ENCODE data around the gene OCLN. TPM values are rescaled to one million over a fixed set of nuclear protein-coding genes. Genes with fewer than 3 reads are reported as not detected.

OCLN gene
- total RNA-seq, 1 experiment from 2014 or later: 56.7 TPM

GRCh38 chr5:69509212-69509611 lies 16.6 kb downstream of the OCLN start:
- ATAC-seq: no peak

More at GRCh38 chr5:69509212-69509611, 16.6 kb downstream of the OCLN start:
- TF ChIP-seq ELF1 (IDR thresholded peaks at IDR 0.05; ENCODE audit: borderline replicate concordance, low read depth): no peak
- TF ChIP-seq EZH2phosphoT487 (IDR thresholded peaks at IDR 0.05; ENCODE audit: borderline replicate concordance): no peak
- TF ChIP-seq POLR2AphosphoS5 (IDR thresholded peaks at IDR 0.05; ENCODE audit: low read depth, low read length): no peak
- no peak for TF ChIP-seq SIN3A (IDR thresholded peaks at IDR 0.05; ENCODE audit: low read depth)
- no peak for TF ChIP-seq FOSL1 (IDR thresholded peaks at IDR 0.05; ENCODE audit: low read depth)
- TF ChIP-seq EGR1 (IDR thresholded peaks at IDR 0.05; ENCODE audit: low read depth): no peak
- no peak for TF ChIP-seq CEBPB (IDR thresholded peaks at IDR 0.05; ENCODE audit: low read depth)
- TF ChIP-seq REST (IDR thresholded peaks at IDR 0.05; ENCODE audit: low read depth): no peak
- TF ChIP-seq ATF3 (IDR thresholded peaks at IDR 0.05): no peak
- TF ChIP-seq CBX3 (IDR thresholded peaks at IDR 0.05; ENCODE audit: low read depth): no peak
- TF ChIP-seq SP1 (IDR thresholded peaks at IDR 0.05; ENCODE audit: low read depth): no peak
- TF ChIP-seq EZH2 (IDR thresholded peaks at IDR 0.05): no peak
- no peak for TF ChIP-seq JUND (IDR thresholded peaks at IDR 0.05)
- no peak for TF ChIP-seq YY1 (IDR thresholded peaks at IDR 0.05; ENCODE audit: extremely low read depth, insufficient replicate concordance, low read depth, low read length)
- no peak for TF ChIP-seq TCF7L2 (IDR thresholded peaks at IDR 0.05; ENCODE audit: borderline replicate concordance, extremely low read depth, insufficient read depth, insufficient read length)
- no peak for TF ChIP-seq ZNF274 (IDR thresholded peaks at IDR 0.05; ENCODE audit: low read depth, low read length)
- TF ChIP-seq SRF (IDR thresholded peaks at IDR 0.05; ENCODE audit: low read depth): no peak
- no peak for TF ChIP-seq POLR2A (IDR thresholded peaks at IDR 0.05; ENCODE audit: borderline replicate concordance, extremely low read depth, insufficient read depth, insufficient read length)
- no peak for TF ChIP-seq ZFX (IDR thresholded peaks at IDR 0.05)
- no peak for TF ChIP-seq CTCF (IDR thresholded peaks at IDR 0.05 in 2 of 3, conservative IDR thresholded peaks at IDR 0.05 in 1 of 3; ENCODE audit: borderline replicate concordance in 1 of 3, insufficient read depth in 1 of 3, low read depth in 2 of 3, low read length in 2 of 3)
- Histone ChIP-seq H3K9me3 (ENCODE audit: control insufficient read depth in 1 of 2, insufficient read depth in 1 of 2, low read depth in 1 of 2, low read length in 2 of 2) (no peaks in the 10 kb centered on the region), H3K79me2 (ENCODE audit: insufficient read depth, low read length) (peaks cover 39% of the 10 kb centered on the region), H3K27me3 (ENCODE audit: insufficient read depth, low read length) (no peaks in the 10 kb centered on the region), H3K36me3 (ENCODE audit: control insufficient read depth in 1 of 2, insufficient read depth in 2 of 2, low read length in 2 of 2) (peaks cover 0 to 23% of the 10 kb centered on the region in 2 experiments; a peak in 1 of 4 replicates), H3K27ac (ENCODE audit: low read depth, low read length) (no peak overlapping the region), H3K4me3 (replicated peaks in 1 of 2; ENCODE audit: low read depth in 1 of 2, low read length in 2 of 2) (no peak overlapping the region), H3K9me2 (ENCODE audit: insufficient read depth) (no peaks in the 10 kb centered on the region), H4K20me1 (ENCODE audit: insufficient read depth) (no peaks in the 10 kb centered on the region), H3K4me1 (ENCODE audit: control insufficient read depth in 1 of 2, insufficient read depth in 2 of 2, low read length in 2 of 2) (peaks cover 11 to 20% of the 10 kb centered on the region in 2 experiments), H3K9ac (ENCODE audit: low read length) (no peak overlapping the region), H2AFZ (ENCODE audit: low read depth, low read length, poor library complexity, severe bottlenecking) (no peak overlapping the region), H3K4me2 (ENCODE audit: low read length) (no peak overlapping the region)
- no peak for DNase-seq (ENCODE audit: low read depth, low spot score)
- POLR2A ChIA-PET: no interaction called here
- CTCF ChIA-PET: no interaction called here
- intact Hi-C loops (cut with micrococcal nuclease): no loop called here
- no TSS peak for BruUV-seq (replicated peaks)
- RAD21 ChIA-PET (ENCODE audit: low non-redundant PET in 1 of 2, low total read pairs in 2 of 2, uncharacterized antibody in 2 of 2, unreplicated experiment in 2 of 2): no interaction called here
